HG03135 (cell line): ENCODE results near the gene PLSCR5.

Experiments
- ATAC-seq: cut with Tn5 transposase; IDR thresholded peaks from one replicate; pipeline ENCODE4 v1.9.1; 2021; ENCODE audit warnings: mild to moderate bottlenecking, moderate library complexity; ENCODE audit not compliant: unreplicated experiment

Gene PLSCR5

DNA sequence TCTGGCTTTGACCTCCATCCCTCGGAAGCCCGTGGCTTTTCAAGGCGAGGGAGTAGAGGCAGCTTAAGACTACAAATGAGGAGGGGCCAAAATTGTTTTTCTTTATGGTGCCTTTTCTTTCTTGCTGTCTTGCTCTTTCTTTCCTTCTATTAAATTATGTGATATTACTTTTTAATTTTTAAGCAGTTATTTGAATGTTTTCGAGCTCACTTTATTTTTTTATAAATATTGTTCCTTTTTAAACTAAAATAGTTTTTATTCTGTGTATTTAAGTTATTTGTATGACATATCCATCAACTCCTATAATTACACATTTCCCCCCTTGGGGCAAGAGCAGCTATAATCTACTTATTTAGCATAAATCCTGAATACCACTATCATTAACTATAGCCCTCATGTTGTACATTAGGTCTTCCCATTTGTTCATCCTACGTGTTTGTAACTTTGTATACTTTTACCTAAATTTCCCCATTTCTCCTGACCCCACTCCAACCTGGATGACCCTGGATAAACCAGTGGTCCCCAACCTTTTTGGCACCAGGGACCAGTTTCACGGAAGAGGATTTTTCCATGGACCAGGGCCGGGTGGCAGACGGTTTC is 60.1 kb downstream of the PLSCR5 start:
- peak; percentile 13 for ATAC-seq

DNA sequence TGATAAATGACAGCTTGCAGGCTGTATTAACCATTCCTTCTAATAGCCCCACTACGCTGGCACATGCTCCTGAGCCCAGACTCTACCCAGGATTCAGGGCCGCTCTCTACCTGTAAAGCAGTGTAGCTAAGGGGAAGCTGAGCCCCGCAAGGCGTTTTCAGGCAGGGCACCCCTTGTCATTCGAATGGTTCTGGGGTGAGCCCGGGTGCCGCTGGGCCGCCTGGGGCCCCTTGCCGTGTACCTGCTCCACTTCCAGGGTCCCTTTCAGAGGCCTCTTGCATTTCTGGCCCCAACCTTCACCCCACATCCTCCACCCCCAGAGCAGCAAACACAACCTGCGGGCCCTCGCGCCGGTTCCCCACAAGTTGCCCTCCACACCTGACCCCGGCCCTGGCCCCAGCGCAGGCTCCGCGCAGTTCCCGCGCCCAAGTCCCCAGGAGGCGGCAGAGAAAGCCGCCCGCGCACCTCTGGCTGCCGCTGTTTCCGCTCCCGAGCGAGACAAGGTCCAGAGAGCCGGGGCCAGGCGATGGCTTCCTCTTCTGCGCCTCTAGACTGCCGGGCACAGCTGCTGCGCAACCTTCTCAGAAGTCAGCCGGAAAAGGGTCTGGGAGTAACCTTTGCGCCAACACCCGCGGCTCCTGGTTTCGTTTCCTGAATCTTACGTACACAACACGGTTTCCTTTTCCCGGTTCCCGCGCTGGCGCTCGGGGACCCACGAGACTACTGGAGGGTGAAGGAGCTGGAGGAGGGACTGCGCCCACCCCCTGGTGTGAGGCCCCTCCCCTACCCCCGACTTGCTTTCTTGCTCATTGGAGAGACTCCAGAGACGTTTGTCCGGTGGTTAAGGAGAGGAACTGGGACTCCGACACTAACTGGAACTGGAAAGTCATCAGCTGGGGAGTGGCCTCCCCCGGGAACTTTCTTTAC is 60.9 kb downstream of the PLSCR5 start, which contains the start of gene PLSCR1:
TSS of gene PLSCR1 (minus strand) at position 606 of the 927 bp plus-strand sequence. CDS start 8,055 bp downstream, outside the sequence.
- ATAC-seq, result peak; percentile 91

DNA sequence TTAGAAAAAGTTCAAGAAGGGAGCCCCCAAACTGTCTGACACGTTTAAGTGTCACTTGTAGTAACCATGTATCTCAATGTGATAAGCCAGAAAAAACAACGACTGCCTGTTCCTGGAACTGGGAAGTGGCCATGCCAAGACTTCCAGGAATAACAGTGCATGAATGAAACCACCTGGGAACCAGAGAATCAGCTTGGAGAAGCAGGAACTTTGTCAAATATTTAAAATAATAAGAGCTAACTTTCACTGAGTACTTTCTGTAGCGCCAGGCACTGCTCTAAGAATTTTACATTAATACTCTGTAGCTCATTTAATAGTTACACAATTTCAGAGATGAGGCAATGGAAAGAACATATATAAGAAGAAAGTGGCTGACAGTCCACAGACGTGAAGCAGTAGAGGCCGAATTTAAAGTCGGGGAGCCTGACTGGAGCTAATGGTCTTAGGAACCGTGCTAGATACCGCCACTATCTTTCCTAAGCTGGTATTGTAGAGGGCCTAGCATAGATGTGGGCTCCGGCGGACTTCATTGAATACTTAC is 61.6 kb downstream of the PLSCR5 start:
- peak; percentile 11 for ATAC-seq

DNA sequence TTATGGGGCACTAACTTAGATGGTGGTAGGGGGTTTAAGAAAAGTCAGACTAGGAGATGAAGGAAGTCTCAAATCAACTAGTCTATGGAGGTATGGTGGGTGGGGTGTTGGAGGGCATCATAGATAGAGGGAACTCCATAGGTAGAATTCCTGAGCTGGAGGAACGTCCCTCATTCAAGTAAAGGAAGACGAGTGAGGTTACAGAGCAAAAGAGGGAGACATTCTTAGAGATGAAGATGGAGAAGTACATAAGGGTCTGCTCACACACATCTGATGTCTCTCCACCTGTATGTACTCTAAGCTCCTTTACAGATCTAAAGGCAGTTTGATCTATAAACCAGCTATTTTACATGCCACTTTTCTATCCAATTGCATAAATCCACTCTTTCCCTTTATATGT is 62.2 kb downstream of the PLSCR5 start:
- no peak for ATAC-seq

DNA sequence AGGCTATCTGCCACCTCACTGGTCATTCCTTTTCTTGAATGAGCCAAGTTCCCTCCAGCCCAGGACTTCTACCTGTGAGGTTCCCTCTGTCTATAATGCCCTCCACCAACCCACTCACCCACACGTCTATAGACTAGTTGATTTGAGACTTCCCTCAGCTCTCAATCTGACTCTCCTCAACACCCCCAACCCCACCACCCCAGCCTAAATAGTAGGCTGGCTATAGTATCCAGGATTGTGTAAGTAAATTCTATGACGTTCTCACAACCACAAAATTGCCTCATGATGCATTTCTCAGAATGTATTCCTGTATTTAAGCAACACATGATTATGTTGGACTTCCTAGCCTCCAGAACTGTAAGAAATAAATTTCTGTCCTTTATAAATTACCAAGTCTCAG is 63.0 kb downstream of the PLSCR5 start:
- ATAC-seq, result no peak

DNA sequence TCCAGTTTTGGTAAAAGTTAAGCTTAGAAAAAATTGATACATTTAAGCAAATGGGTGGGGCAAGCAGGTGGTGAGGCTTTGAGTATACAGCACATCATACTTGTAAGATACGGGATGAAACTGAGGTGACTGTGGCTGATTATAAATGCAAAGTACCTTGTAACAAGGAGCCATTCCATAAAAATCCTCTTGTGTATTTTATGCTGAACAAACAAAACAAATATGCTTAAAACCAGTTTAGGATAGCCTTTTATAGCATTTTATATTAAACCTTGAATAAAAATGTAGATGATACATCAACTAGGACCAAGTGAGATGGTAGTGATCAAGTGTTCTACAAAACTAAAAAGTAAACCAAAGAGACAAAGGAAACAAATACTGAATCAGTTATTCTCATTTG is 64.2 kb downstream of the PLSCR5 start:
- ATAC-seq, result no peak

DNA sequence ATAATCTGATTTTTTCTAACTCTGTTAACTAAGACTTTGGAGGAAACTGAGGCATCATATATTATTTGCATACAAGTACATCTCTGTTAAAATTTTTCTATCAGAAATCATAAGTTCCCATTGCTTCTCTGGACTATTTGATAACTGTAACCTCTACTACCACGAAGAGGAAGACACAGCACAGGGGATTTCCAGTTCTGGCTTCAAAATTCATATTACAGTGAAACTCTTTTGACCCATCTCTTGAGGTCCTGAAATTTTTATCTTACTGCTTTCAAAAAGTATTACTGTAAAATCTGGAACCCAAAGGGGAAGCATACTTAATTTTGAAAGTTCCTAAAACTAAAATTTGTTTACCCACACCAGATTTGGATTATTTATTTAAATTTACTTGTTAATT is 64.9 kb downstream of the PLSCR5 start:
- no peak for ATAC-seq

DNA sequence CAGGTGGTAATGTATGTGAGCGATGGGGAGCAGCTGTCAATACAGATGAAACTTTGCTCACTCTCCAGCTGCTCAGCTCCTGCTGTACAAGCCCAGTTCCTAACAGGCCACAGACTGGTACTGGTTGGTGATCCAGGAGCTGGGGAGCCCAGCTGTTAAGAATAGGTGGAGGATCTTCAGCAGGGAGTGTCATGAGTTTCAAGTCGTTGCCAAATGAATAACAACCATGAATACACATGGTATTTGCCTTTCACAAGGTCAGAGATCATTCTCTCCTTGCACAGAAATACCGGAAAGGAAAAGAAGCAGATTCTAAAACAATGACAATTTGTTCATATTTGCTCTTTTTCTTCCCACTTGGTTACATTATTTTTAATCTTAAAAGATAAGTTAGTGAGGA is 65.8 kb downstream of the PLSCR5 start:
- no peak for ATAC-seq

DNA sequence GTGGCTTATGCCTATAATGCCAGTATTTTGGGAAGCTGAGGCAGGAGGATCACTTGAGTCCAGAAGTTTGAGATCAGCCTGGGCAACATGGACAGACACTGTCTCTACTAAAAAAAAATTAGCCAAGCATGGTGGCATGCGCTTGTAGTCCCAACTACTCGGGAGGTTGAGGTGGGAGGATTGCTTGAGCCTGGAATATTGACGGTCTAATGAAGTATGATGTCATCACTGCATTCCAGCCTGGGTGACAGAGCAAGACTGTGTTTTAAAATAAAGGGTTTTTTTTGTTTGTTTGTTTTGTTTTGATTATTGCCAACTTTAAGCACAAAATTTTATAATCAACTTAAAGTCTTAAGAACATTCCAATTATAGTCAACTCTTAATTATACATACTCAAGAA is 67.5 kb downstream of the PLSCR5 start:
- ATAC-seq, result no peak

DNA sequence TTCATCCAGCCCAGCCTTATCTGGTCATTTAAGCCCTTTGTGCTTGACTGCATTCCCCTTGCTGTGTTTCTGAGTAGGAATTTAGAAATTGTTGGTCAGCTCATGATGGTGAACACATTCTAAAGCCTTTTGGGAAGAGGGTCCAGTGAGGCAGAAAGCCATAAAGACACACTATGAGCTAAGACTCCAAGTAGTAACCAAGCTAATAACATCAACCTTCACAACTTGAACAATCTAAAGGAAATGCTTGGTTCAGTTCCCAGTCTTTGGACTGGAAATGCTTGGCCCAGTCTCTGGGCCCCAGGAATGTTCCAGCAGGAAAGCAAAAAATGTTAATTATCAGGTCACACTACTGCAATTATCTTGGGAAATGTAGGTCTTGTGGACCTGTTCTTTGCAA is 68.5 kb downstream of the PLSCR5 start:
- ATAC-seq, result no peak
